Ascending aorta (tissue), 1 donor: ENCODE results near the gene KCNJ16. TPM values are rescaled to one million over a fixed set of nuclear protein-coding genes. Genes with fewer than 3 reads are reported as not detected.

ENCODE experiments used
- total RNA-seq: library from RNA; depleted of rRNA; stranded (reverse); fragments of >200 nt; gene quantifications from one replicate; pipeline ENCODE4 v1.1.0, GENCODE V29; 2016

Gene KCNJ16
- total RNA-seq, 1 donor from 2014 or later: not detected

Other genes starting within 250 kb of the KCNJ16 start
- gene KCNJ2, start 94.3 kb downstream of the KCNJ16 start, total RNA-seq: 7.5 TPM